HL-60 (cell line): ENCODE data around the gene SPACA9.

Source experiments
- CTCF ChIP-seq: IDR thresholded peaks from one replicate; pipeline ENCODE4 v1.5.1; 2011; ENCODE audit warnings: low read length, control low read depth, inconsistent platforms; ENCODE audit not compliant: insufficient read depth
- POLR2AphosphoS5 ChIP-seq: IDR thresholded peaks from 2 replicates; pipeline ENCODE4 v1.6.1; 2012; ENCODE audit warnings: low read depth
- REST ChIP-seq: IDR thresholded peaks from 2 replicates; pipeline ENCODE4 v1.6.1; 2012; ENCODE audit warnings: low read depth; ENCODE audit not compliant: insufficient replicate concordance

GRCh38 chr9:132842124-132843044, 36.3 kb upstream of the SPACA9 start:
- TF ChIP-seq CTCF (no peak), POLR2AphosphoS5 (no peak), REST (no peak)
